Measurements from ENCODE around the gene BIRC2. TPM values are rescaled to one million over a fixed set of nuclear protein-coding genes. Genes with fewer than 3 reads are reported as not detected.

BIRC2 gene
- total and polyA plus RNA-seq, 10 donors, result 24.0 to 101 (median 46.6) TPM

DNA sequence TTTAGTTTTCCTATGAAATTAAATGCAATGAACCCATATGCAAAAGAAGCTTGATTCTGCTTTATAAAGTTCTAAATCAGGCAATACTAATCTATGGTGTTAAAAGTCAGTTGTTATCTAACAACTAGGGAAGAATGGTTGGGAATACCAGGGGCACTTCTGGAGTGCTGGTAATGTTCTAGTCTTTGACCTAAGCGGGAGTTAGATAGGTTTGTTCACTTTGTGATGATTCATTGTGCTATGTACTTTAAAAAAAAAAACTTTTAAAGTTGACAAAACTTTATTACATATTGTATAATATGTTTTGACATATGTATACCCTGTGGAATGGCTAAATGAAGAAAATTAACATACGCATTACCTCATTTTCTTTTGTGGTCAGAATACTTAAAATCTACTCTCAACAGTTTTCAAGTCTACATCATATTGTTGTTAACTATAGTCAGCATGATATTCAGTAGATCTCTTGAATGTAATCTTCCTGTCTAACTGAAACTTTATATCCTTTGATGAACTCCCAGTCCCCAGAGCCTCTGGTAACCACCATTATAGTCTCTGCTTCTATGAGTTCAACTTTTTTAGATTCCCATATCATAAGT is 39.2 kb downstream of the BIRC2 start:
- TF ChIP-seq POLR2A (IDR thresholded peaks at IDR 0.05) (no peak), POLR2AphosphoS5 (IDR thresholded peaks at IDR 0.05) (no peak)
- TF ChIP-seq, protein P1, sequence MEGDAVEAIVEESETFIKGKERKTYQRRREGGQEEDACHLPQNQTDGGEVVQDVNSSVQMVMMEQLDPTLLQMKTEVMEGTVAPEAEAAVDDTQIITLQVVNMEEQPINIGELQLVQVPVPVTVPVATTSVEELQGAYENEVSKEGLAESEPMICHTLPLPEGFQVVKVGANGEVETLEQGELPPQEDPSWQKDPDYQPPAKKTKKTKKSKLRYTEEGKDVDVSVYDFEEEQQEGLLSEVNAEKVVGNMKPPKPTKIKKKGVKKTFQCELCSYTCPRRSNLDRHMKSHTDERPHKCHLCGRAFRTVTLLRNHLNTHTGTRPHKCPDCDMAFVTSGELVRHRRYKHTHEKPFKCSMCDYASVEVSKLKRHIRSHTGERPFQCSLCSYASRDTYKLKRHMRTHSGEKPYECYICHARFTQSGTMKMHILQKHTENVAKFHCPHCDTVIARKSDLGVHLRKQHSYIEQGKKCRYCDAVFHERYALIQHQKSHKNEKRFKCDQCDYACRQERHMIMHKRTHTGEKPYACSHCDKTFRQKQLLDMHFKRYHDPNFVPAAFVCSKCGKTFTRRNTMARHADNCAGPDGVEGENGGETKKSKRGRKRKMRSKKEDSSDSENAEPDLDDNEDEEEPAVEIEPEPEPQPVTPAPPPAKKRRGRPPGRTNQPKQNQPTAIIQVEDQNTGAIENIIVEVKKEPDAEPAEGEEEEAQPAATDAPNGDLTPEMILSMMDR (IDR thresholded peaks at IDR 0.05 in 8 of 11, conservative IDR thresholded peaks at IDR 0.05 in 3 of 11), result no peak
- H3K36me3 ChIP-seq, result peaks cover 0 to 91% (median 30%) of the 10 kb centered on the region in 6 donors
- WGBS, 5 donors, result 89 to 94% (median 92%) methylated on average over 2 of the region's 2 CpGs
- DNase-seq, result no peak
- no peak overlapping the region for H3K4me3 ChIP-seq
- H3K4me1 ChIP-seq, result peaks cover 0 to 38% (median 7%) of the 10 kb centered on the region in 6 donors
- intact Hi-C loops (cut with DNase I; ENCODE audit: low total_unique reads), result no loop called here
- no peak overlapping the region for H3K27ac ChIP-seq
- no peaks in the 10 kb centered on the region for H3K27me3 ChIP-seq (replicated peaks in 1 of 7)
- H3K9me3 ChIP-seq, result no peaks in the 10 kb centered on the region

GRCh38 chr11:102387043-102387781 is 40.2 kb downstream of the BIRC2 start:
- TF ChIP-seq POLR2A (IDR thresholded peaks at IDR 0.05), result no peak
- no peak for TF ChIP-seq POLR2AphosphoS5 (IDR thresholded peaks at IDR 0.05)
- TF ChIP-seq, protein P1 (IDR thresholded peaks at IDR 0.05 in 8 of 11, conservative IDR thresholded peaks at IDR 0.05 in 3 of 11), result no peak
- Histone ChIP-seq H3K9me3 (no peaks in the 10 kb centered on the region), H3K27ac (no peak overlapping the region), H3K27me3 (replicated peaks in 1 of 7) (no peaks in the 10 kb centered on the region), H3K4me3 (no peak overlapping the region), H3K36me3 (peaks cover 0 to 91% (median 35%) of the 10 kb centered on the region in 6 donors), H3K4me1 (peaks cover 0 to 38% (median 7%) of the 10 kb centered on the region in 6 donors)
- 84 to 94% (median 92%) methylated on average over 8 of the region's 8 CpGs for WGBS, 5 donors
- intact Hi-C loops (cut with DNase I; ENCODE audit: low total_unique reads), result no loop called here
- DNase-seq, result no peak

DNA sequence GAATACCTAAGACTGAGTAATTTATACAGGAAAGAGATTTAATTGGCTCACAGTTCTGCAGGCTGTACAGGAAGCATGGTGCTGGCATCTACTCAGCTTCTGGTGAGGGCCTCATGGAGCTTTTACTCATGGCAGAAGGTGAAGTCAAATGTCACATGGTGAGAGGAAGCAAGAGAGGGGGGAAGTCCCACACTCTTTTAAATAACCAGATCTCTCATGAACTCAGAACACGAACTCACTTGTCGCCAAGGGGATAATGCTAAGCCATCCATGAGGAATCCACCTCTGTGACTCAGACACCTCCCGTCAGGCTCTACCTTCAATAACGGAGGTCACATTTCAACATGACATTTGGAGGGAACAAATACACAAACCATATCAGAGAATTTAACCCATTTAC is 42.2 kb downstream of the BIRC2 start:
- Histone ChIP-seq H3K36me3 (peaks cover 0 to 91% (median 46%) of the 10 kb centered on the region in 6 donors), H3K9me3 (no peaks in the 10 kb centered on the region), H3K4me3 (no peak overlapping the region), H3K27ac (no peak overlapping the region), H3K27me3 (replicated peaks in 1 of 7) (no peaks in the 10 kb centered on the region), H3K4me1 (peaks cover 0 to 28% (median 4%) of the 10 kb centered on the region in 6 donors)
- no peak for DNase-seq
- intact Hi-C loops (cut with DNase I; ENCODE audit: low total_unique reads), result no loop called here
- WGBS, 5 donors, result 81 to 92% (median 86%) methylated on average over 4 of the region's 4 CpGs
- TF ChIP-seq POLR2A (IDR thresholded peaks at IDR 0.05), result no peak
- TF ChIP-seq POLR2AphosphoS5 (IDR thresholded peaks at IDR 0.05), result no peak
- TF ChIP-seq, protein P1 (IDR thresholded peaks at IDR 0.05 in 8 of 11, conservative IDR thresholded peaks at IDR 0.05 in 3 of 11), result no peak

Measured in spleen (tissue), 11 donors.